ENCODE results near the gene LINGO3. TPM values are rescaled to one million over a fixed set of nuclear protein-coding genes. Genes with fewer than 3 reads are reported as not detected.

LINGO3 gene
- total RNA-seq, 1 donor from 2014 or later = not detected

DNA sequence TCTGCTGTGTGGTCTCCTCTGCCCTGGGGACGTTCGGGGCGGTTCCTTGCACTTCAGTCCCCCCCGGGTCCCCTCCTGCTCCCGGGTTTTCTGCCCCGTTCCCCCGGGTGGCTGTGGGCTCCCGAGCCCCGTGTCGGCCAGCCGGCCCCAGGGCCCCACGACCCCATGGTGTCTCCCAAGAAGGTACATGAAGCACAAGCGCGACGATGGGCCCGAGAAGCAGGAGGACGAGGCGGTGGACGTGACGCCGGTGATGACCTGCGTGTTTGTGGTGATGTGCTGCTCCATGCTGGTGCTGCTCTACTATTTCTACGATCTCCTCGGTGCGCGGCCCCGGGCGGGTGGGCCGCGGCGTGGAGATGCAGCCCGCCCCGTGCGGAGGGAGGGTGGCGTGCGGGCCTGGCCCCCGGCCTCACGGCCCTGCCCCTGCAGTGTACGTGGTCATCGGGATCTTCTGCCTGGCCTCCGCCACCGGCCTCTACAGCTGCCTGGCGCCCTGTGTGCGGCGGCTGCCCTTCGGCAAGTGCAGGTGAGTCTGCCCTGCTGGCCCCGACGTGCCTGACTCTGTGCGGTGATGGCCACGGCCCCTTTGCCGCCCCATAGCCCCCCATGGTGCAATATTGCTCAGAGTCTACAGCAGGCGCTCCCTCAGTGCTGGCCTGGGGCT lies 31.8 kb upstream of the LINGO3 start:
- no peak for DNase-seq (ENCODE audit: low read depth)

DNA sequence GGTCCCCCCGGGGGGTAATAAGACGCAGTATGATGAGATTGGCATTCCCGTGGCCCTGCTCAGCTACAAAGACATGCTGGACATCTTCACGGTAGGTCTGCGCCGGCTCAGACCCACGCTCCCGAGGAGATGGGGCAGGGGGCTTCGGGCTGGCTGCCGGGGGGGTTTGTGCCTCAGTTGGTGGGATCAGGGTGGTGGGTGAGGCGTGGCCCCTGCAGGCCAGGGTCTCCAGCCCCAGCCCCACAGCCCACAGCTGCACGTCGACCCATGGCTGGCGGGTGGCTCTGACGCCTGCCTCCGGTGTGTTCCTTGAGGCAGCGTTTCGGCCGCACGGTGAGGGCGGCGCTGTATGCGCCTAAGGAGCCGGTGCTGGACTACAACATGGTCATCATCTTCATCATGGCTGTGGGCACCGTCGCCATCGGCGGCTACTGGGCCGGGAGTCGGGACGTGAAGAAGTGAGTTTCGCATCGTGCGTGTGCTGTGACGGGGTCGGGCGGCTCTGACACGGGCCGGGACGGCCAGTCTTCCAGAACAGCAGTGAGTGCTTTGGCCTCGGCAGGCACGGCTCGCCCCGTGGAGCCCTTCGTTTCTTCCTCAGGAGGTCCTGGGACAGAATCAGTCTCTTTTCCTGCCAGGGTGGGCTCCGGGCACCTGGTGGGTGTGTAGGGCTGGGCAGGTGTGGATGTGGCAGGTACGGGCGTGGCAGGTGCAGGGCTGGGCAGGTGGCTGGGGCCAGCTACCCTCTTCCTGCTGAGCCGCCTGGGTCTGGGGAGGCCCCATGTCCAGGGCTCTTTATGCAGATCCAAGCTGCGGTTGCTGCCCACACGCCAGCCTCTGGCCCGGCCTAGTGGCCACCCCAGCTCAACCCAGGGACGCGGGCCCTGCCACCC lies 31.0 kb upstream of the LINGO3 start:
- DNase-seq (ENCODE audit: low read depth) = no peak

DNA sequence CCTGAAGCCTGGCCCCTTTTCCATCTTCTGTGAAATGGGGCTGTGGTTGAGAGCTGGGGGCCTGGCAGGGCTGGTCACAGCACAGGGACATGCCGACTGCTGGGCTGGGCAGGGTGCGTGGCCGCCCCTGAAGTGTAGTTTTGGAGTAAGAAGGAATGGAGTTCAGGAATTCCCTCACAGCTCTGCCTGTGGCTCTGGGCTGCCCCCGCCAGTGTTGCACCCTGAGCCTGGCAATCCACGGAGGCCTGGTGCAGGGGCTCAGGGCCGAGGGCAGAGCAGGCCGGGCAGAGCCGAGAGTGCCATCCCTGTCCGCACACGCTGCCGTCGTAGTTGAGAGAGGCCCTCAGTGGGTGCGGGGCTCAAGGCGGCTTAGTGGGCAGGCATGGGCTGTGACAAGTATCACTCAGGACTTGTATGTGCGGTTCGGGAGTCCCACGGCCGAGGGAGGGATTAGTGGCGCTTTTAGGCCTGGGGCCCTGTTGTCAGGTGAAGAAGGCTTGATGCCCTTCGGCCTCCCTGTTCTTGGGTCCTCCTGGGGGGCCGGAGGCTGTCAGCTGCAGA lies 30.2 kb upstream of the LINGO3 start:
- DNase-seq (ENCODE audit: low read depth) = no peak

DNA sequence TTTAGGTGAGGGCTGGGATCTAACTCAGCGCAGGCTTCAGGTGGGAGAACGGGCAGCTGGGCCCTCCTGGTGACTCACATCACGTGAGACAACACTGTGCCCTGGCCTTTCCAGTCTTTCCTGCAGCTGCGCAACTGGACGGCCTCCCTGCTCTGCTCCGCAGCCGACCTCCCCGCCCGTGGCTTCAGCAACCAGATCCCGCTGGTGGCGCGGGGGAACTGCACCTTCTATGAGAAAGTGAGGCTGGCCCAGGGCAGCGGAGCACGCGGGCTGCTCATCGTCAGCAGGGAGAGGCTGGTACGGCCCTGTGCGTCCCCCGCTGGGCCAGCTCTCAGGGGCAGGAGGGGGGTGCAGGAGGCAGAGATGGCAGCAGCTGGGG lies 29.4 kb upstream of the LINGO3 start:
- DNase-seq (ENCODE audit: low read depth) = no peak

DNA sequence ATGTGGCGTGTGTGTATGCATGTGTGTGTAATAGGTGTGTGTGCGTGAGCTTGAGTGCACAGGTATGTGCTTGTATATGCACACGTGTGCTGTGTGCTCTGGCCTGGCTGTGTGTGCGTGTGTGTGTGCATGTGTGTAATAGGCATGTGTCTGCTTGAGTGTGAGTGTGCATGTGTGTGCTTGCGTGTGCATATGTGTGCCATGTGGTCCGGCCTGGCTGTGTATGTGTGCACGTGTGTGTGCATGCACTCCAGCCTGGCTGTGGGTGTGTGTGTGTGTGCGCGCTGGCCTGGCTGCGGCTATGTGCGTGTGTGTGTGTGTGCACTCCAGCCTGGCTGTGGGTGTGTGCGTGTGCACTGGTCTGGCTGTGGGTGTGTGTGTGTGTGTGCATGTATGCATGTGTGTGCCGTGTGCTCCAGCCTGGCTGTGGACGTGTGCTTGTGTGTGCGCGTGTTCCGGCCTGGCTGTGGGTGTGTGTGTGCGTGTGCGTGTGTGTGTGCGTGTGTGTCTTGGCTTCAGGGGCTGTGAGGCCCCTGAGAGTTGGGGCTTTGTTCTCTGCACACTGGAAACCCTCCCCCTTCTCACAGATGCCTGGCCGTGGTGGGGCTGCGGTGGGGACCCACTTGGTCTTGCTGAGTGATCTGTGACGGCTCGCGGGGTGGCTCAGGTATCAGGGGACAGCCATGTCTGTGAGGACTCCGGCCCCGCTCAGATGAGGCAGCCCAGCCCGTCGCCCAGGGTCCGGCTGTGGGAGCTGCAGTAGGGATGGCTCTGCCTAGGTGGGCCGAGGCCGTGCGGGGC lies 28.8 kb upstream of the LINGO3 start:
- no peak for DNase-seq (ENCODE audit: low read depth)

DNA sequence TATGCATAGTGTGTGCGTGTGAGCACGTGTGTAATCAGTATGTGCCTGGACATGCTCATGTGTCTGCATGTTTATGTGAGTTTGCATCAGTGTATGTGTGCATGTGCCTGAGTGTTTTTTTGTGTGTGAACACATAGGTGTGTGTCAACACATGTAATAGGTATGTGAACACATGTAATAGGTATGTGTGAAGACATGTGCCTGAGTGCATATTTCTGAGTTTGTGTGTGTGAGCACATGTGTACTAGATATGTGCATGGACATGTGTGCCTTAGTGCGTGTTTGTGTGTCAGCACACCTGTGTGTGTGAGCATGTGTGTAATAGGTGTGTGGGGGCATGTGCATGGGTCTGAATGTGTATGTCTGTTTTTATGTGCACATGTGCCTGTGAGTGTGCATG lies 27.9 kb upstream of the LINGO3 start:
- no peak for DNase-seq (ENCODE audit: low read depth)

DNA sequence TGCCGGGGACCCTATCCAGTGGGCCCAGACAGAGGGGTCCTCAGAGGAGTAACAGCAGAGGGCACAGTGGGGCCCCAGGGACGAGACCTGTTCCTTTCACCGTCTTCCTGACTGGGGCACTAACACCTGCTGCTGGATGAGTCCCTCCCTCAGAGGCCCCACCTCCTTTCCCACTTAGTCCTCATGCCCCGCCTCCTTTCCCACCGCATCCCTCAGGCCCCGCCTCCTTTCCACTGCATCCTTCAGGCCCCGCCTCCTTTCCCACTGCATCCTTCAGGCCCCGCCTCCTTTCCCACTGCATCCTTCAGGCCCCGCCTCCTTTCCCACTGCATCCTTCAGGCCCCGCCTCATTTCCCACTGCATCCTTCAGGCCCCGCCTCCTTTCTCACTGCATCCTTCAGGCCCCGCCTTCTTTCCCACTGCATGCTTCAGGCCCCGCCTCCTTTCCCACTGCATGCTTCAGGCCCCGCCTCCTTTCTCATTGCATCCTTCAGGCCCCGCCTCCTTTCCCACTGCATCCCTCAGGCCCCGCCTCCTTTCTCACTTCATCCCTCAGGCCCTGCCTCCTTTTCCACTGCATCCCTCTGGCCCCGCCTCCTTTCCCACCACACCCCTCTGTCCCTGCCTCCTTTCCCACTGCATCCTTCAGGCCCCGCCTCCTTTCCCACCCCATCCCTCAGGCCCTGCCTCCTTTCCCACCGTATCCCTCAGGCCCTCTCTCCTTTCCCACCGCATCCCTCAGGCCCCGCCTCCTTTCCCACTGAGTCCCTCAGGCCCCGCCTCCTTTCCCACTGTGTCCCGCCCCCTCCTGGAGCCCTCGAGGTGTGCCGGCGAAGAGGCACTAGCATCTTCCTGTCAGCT lies 27.3 kb upstream of the LINGO3 start:
- DNase-seq (ENCODE audit: low read depth) = no peak

DNA sequence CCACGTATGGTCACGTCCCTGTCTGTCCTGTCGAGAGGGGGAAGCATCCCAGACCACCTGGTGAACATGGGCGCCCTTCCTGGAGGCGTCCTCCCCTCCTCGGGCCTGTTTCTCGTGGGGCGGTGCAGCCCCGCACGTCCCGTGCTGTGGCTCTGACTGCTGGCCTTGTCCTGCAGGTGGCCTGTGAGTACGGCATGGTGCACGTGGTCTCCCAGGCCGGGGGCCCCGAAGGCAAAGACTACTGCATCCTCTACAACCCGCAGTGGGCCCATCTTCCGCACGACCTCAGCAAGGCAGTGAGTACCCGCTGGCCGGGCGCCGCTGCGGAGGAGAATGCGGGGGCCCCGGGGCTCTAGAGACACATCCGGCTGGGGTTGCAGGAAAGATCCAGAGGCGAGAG lies 26.5 kb upstream of the LINGO3 start:
- no peak for DNase-seq (ENCODE audit: low read depth)

DNA sequence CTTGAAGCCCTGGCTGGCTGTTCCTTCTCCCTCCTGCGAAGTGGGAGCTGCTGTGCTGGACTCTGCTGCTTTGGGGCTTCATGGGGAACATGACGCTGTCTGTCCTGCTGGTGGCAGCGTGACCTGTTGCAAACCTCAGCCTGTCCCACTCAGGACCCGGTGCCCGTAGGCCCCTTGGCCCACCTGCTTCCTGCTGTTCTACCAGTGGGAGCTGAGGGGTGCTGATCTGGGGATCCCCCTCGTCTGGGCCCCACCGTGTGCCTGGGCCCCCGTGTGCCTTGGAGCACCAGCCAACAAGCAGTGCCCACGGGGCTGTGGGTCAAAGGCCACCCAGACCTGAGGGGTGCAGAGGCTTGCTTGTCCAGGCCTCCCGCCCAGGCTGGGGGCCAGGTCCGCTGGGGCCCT lies 25.9 kb upstream of the LINGO3 start:
- DNase-seq (ENCODE audit: low read depth) = no peak

DNA sequence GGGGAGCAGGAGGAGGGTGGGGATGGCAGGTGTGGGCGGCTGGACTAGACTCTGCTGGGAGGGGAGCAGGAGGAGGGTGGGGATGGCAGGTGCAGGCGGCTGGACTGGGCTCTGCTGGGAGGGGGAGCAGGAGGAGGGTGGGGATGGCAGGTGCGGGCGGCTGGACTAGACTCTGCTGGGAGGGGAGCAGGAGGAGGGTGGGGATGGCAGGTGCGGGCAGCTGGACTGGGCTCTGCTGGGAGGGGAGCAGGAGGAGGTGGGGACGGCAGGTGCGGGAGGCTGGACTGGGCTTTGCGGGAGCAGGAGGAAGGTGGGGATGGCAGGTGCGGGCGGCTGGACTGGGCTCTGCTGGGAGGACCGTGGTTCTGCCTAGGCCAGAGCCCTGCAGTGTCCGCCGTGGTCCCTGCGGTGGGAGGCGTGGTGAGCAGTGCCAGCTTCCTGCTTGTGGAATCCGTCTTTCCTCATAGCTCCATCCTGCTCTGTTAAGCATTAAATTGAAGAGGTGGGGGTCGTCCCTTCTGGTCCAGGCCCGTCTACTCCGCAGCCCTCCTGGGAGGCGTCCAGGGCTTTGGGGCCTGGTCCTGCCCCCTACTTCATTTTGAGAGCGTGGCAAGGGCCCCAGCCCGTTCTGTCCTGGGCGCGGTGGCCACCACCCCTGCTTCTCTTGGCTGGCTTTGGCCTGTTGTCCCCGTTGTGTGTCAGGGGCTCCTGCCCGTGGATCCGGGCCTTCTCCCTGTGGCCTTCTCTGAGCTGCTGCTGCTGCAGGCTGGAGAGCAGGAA lies 25.3 kb upstream of the LINGO3 start:
- DNase-seq (ENCODE audit: low read depth) = peak; percentile 76

DNA sequence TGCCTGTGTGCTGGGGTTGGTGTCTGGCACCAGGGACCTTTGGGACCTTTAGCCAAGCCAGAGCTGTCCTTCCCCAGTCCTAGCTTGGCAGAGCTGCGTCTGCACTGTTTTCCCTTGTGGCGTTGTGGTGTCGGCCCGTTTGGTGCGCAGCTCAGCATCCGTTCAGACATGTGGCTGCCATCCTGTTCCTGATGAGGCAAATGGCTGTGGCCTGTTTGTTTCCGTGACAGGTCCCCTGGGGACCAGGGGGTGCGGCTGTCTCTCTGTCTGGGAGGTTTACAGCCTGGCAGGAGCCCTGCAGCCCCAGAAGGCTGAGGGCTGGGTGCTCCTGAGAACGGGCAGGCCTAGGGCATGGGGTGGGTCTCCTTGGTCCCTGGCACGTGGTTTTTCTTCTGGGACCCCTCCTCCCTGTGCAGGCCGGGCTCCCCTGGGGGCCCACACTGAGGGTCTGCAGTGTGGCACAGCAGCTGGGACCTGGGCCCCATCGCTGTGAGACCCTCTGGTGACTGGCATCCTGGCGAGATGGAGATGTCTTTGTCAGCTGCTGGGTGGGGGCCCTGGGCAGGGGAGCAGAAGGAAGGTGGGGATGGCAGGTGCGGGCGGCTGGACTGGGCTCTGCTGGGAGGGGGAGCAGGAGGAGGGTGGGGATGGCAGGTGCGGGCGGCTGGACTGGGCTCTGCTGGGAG lies 24.5 kb upstream of the LINGO3 start:
- peak; percentile 49 for DNase-seq (ENCODE audit: low read depth)

DNA sequence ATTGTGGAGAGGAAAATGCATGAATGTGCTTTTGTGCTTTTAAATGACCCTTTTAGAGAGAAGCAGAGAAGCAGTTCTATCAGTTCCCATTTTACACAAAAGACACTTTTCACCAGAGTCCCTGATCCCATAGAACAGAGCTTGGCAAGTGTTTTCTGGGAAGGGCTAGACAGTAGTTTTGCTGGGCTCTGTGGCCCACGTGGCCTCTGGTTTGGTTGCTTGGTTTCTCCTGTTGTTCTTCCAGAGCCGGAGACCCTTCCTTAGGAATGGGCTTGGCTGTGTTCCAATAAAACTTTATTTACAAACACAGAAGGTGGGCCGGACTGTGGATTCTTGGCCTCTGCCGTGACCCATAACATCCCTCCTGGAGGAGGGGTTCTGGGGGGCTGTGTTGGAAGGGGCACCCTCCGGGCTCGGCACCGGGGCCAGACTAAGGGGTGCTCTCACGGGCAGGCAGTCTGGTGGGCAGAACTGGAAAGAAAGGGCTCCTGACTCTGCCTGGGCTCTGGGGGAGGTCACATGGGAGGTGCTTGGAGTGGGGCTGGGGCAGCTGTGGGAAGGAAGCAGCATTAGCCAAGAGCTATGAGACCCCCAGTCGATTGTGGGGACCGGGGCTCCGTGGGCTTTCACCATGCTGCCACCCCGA lies 23.8 kb upstream of the LINGO3 start:
- DNase-seq (ENCODE audit: low read depth) = no peak

DNA sequence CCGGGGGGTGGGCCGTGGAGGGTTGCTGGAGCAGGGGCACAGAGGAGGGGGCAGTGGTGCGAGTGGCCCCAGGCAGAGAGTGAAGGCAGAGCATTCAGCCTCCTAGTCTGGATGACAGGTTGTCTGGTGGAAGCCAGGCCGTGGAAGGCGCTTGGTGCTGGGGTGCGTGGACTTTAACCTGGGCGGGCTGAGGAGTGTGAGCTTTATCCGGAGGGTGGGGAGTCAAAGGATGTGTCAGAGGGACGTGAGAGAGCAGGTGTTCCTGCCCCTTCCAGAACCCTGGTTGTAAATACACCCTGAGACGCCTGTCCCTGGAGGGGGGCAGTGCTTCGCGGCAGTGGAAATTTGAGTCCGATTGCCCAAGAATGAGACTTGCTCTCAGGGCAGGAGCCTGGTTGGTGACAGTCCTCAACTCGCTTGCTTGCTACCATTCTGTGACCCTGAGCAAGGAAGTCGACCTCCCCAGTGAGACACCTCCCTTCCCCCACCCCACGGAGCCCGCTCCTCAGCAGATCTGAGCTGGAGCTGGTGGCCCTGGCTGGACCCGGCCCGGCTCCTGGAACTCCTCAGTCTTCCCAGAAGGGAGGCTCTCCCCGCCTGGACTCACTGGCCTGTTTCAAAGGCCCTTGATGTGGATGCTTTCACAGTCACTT lies 22.8 kb upstream of the LINGO3 start:
- DNase-seq (ENCODE audit: low read depth) = peak; percentile 41

DNA sequence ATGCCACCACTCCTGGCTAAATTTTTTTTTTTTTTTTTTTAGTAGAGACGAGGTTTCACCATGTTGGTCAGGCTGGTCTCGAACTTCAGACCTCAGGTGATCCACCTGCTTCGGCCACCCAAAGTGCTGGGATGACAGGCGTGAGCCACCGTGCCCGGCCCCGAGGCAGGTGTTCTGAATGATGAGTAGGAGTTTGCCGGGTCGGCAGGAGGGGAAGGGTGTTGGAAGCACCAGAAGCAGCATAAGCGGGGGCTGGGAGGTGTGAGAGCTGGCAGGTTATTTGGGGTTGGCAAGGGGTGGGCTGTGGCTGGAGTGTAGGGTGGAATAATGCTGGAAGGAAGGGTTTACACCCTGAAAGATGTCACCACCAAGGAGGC lies 22.3 kb upstream of the LINGO3 start:
- DNase-seq (ENCODE audit: low read depth) = no peak

DNA sequence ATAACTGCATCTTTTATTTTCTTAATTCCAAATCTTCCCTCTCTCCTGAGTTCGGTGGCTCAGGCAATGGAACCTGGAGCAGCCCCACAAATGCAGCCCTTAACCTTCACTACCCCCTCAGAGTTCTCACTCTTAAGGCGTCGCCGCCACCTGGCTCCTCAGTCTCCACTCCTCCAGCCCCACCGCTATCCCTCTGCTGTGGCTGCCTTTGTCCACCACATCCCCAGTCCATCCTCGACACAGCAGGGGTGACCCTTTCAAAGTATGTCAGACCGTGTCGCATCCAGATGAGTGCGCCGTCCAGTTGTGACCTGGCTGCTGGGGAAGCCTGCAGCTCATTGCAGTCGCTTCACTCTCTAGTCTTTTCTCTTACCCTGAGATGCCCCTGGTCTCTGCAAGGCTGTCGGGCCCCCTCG lies 21.6 kb upstream of the LINGO3 start:
- no peak for DNase-seq (ENCODE audit: low read depth)

DNA sequence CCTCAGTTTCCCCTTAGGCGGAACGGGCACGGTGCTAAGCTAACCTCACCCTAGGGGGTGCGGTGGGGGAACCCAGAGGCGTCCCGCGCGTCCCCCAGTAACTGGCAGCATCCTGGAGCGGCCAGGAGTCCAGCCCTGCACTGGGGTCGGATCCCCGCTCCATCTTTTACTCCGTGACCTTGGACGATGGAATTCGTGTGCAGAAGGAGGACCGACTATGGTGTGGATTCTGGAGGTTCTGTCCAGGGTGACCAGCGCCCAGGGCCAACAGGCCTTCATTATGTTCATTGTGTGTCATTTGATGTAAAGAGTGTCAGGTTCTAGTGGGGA lies 21.2 kb upstream of the LINGO3 start:
- no peak for DNase-seq (ENCODE audit: low read depth)

DNA sequence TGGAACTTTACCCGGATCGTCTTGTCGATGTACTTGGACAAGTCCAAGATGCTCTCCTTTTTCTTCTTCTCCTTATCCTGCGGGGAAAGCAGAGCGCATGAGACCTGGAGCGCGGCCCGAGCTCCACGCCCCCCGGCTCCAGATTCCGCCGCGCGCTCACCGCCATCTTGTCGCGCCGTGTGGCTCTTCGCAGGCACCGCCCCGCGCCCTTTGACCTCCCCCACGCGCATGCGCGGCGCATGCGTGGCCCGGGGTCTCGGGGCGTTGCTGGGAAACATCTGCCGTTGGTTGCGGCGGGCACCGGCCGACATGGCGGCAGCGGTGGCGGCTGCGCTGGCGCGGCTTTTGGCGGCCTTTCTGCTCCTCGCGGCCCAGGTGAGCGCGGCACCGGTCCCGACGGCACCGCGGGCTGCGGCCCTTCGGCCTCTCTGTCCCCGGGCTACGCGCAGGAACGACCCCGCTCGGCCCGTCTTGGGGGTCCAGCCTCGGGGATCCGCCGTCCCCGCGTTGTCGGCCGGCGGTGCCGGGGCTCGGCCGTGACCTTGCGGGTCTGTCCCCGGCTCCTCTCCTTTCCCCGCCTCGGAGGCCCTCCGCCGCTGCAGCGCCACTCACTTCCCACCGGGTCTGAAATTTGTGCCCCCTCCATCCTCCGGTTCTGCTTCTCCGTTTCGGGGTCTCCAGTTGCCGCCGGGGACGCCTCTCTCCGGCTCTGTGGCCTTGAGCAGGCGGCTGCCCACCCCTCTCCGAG lies 20.6 kb upstream of the LINGO3 start, which contains the start of the genes LSM7 and SPPL2B:
Gene LSM7 (minus strand): TSS at position 186 of the 748 bp plus-strand sequence. CDS start 20 bp downstream, at position 166.
Gene SPPL2B (plus strand): TSS at position 284 of the 748 bp plus-strand sequence. CDS start 26 bp downstream, at position 310.
- peak; percentile 92 for DNase-seq (ENCODE audit: low read depth)
